CD4-positive, alpha-beta memory T cell (primary cell): ENCODE data around the gene ZDHHC17. TPM values are rescaled to one million over a fixed set of nuclear protein-coding genes. Genes with fewer than 3 reads are reported as not detected.
A peak's percentile ranks its signal among the peaks of the same experiment; 100 is the strongest.

Experiments
- CTCF ChIA-PET: fragments of 350-600 bp; sonication (Branson Sonifier 250); formaldehyde crosslinking; loops from one replicate; lab custom pipeline; 2021; ENCODE audit warnings: inconsistent platforms; ENCODE audit not compliant: partially characterized antibody; lab: Charles Lee
- POLR2A ChIA-PET: fragments of 350-600 bp; sonication (Branson Sonifier 250); formaldehyde crosslinking; loops from one replicate; lab custom pipeline; 2021; ENCODE audit not compliant: partially characterized antibody; lab: Charles Lee
- DNase-seq, 5 donors: peaks; one replicate each; pipeline versions ENCODE4 v3.0.0 to v3.0.0-alpha.2; 2020 to 2022; ENCODE audit warnings: mixed read lengths in 1 of 5
- H3K27ac ChIP-seq: one replicate; pipeline ENCODE4 v1.7.0; 2013; ENCODE audit warnings: low read depth, low read length
- H3K27me3 ChIP-seq: 2 replicates; pipeline ENCODE4 v1.7.0; 2013; ENCODE audit warnings: mild to moderate bottlenecking, low read length, moderate library complexity; ENCODE audit not compliant: insufficient read depth
- H3K36me3 ChIP-seq: 2 replicates; pipeline ENCODE4 v1.7.0; 2013; ENCODE audit warnings: mild to moderate bottlenecking, low read length, moderate library complexity; ENCODE audit not compliant: insufficient read depth
- H3K4me1 ChIP-seq: 2 replicates; pipeline ENCODE4 v1.7.0; 2013; ENCODE audit warnings: mild to moderate bottlenecking, low read length, moderate library complexity; ENCODE audit not compliant: insufficient read depth
- H3K4me3 ChIP-seq, 2 donors: one replicate each; pipeline ENCODE4 v1.7.0; 2013; ENCODE audit warnings: low read length in 2 of 2, mild to moderate bottlenecking in 1 of 2
- H3K9me3 ChIP-seq, 2 donors: one replicate each; pipeline ENCODE4 v1.7.0; 2013; ENCODE audit warnings: low read length in 2 of 2, control low read depth in 1 of 2; ENCODE audit not compliant: control insufficient read depth in 1 of 2
- H3K27ac Mint-ChIP-seq, 7 donors: one replicate each; pipeline ENCODE4 v1.8.0; 2020 to 2021; ENCODE audit warnings: mixed read lengths in 7 of 7, mild to moderate bottlenecking in 6 of 7, inconsistent platforms in 3 of 7, moderate library complexity in 3 of 7
- H3K27me3 Mint-ChIP-seq, 2 donors: one replicate each; pipeline ENCODE4 v1.8.0; 2020 to 2021; ENCODE audit warnings: mixed read lengths in 2 of 2
- H3K36me3 Mint-ChIP-seq, 2 donors: one replicate each; pipeline ENCODE4 v1.8.0; 2020 to 2021; ENCODE audit warnings: mixed read lengths in 2 of 2, inconsistent platforms in 1 of 2, mild to moderate bottlenecking in 1 of 2
- H3K4me1 Mint-ChIP-seq, 4 donors: one replicate each; pipeline ENCODE4 v1.8.0; 2020 to 2021; ENCODE audit warnings: mixed read lengths in 4 of 4, mild to moderate bottlenecking in 1 of 4
- H3K4me3 Mint-ChIP-seq, 8 donors: one replicate each; pipeline ENCODE4 v1.8.0; 2020 to 2021; ENCODE audit warnings: mixed read lengths in 8 of 8, mild to moderate bottlenecking in 7 of 8, moderate library complexity in 6 of 8, inconsistent platforms in 3 of 8
- H3K9me3 Mint-ChIP-seq, 8 donors: one replicate each; pipeline ENCODE4 v1.8.0; 2020 to 2021; ENCODE audit warnings: mixed read lengths in 8 of 8, mild to moderate bottlenecking in 5 of 8, inconsistent platforms in 3 of 8, moderate library complexity in 1 of 8
- intact Hi-C: fragments of 100-400 bp; cut with micrococcal nuclease; formaldehyde crosslinking; loops from one replicate; pipeline ENCODE4 v1.15.1; 2023
- polyA plus RNA-seq, 2 donors: library from polyadenylated mRNA; unstranded; fragments of 300-500 nt; fragmentation: Illumina TruSeq; gene quantifications; one replicate each; pipeline ENCODE4 v1.2.3, GENCODE V29; 2021
- total RNA-seq, 2 experiments: library from RNA; stranded (reverse); gene quantifications; one replicate each; pipeline ENCODE4 v1.2.3, GENCODE V29; 2021

ZDHHC17 gene
- total and polyA plus RNA-seq, 4 experiments from 2014 or later: 9.4 to 52.9 (median 32.6) TPM

DNA sequence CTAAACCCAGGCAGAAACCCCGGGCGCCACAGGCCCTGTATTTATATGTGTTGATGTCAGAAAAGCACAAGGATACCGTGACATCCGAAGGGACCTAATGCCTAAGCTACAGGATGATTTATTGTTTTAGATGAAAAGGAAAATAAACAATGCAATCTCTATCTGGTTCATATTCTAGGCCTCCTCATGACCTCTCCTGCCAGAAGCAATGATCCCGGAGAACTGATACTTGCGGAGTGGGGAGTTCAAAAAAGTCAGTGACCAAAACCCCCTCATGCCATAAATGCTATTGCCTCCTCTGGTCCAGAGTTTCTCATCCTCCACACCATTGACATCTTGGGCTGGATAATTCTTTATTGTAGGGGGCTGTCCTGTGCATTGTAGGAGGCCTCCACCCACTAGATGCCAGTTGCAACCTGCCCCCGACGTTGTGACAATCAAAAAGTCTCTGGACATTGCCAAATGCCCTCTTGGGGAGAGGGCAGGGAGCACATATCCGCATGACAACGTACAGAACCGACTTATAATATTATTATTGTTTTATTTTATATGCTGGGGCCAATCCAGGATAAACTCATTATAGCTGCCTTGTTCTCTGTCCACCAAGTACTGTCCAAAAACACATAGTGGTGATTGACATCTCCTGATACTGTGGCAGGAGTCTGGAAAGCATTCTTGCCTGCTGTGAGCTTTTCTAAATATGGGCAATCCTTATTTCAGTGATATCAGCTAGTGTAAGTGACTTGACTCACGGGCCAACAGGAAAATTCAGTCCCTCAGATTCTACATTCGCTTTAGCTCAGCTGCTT, 116.0 kb downstream of the ZDHHC17 start:
- Mint-ChIP-seq H3K27me3 (peaks cover 31 to 33% of the 10 kb centered on the region in 2 donors), H3K27ac (peak overlapping the region in 2 of 7 donors; percentile 9 to 65), H3K9me3 (peaks cover 0 to 5% (median 0%) of the 10 kb centered on the region in 8 donors), H3K36me3 (no peaks in the 10 kb centered on the region), H3K4me3 (peak overlapping the region; percentile 61 to 90 (median 83)), H3K4me1 (peaks cover 7 to 25% (median 15%) of the 10 kb centered on the region in 4 donors)
- Histone ChIP-seq H3K27ac (no peak overlapping the region), H3K4me3 (no peak overlapping the region), H3K36me3 (no peaks in the 10 kb centered on the region), H3K27me3 (peaks cover 28% of the 10 kb centered on the region), H3K4me1 (peaks cover 8% of the 10 kb centered on the region), H3K9me3 (no peaks in the 10 kb centered on the region)
- ChIA-PET CTCF (no interaction called here), POLR2A (no interaction called here)
- intact Hi-C loops: no loop called here
- no peak for DNase-seq

GRCh38 chr12:76880519-76881023, 116.7 kb downstream of the ZDHHC17 start:
- Histone ChIP-seq H3K4me3 (no peak overlapping the region), H3K36me3 (no peaks in the 10 kb centered on the region), H3K4me1 (peaks cover 8% of the 10 kb centered on the region), H3K27ac (no peak overlapping the region), H3K27me3 (peaks cover 26% of the 10 kb centered on the region), H3K9me3 (no peaks in the 10 kb centered on the region)
- Mint-ChIP-seq H3K36me3 (no peaks in the 10 kb centered on the region), H3K9me3 (peaks cover 0 to 5% (median 0%) of the 10 kb centered on the region in 8 donors), H3K27ac (peak overlapping the region in 2 of 7 donors; percentile 9 to 63), H3K27me3 (peaks cover 27 to 31% of the 10 kb centered on the region in 2 donors), H3K4me3 (peak overlapping the region in 3 of 8 donors; percentile 28 to 58 (median 43)), H3K4me1 (peaks cover 7 to 25% (median 15%) of the 10 kb centered on the region in 4 donors)
- intact Hi-C loops: no loop called here
- DNase-seq: no peak
- POLR2A ChIA-PET: no interaction called here
- CTCF ChIA-PET: no interaction called here

- peaks cover 7 to 25% (median 15%) of the 10 kb centered on the region in 4 donors for H3K4me1 Mint-ChIP-seq
- no peak for DNase-seq
- H3K27ac ChIP-seq: no peak overlapping the region
- no peak overlapping the region for H3K4me3 ChIP-seq
- no peaks in the 10 kb centered on the region for H3K9me3 ChIP-seq
- no peak overlapping the region for H3K4me3 Mint-ChIP-seq
- intact Hi-C loops: no loop called here
- no peaks in the 10 kb centered on the region for H3K36me3 ChIP-seq
- peaks cover 26% of the 10 kb centered on the region for H3K27me3 ChIP-seq
- CTCF ChIA-PET: no interaction called here
- POLR2A ChIA-PET: no interaction called here
- peaks cover 27 to 31% of the 10 kb centered on the region in 2 donors for H3K27me3 Mint-ChIP-seq
- no peak overlapping the region for H3K27ac Mint-ChIP-seq
- peaks cover 8% of the 10 kb centered on the region for H3K4me1 ChIP-seq
- no peaks in the 10 kb centered on the region for H3K36me3 Mint-ChIP-seq
- peaks cover 0 to 5% (median 0%) of the 10 kb centered on the region in 8 donors for H3K9me3 Mint-ChIP-seq
Observed at GRCh38 chr12:76881142-76881541, 117.2 kb downstream of the ZDHHC17 start.

- Histone ChIP-seq H3K36me3 (no peaks in the 10 kb centered on the region), H3K9me3 (no peaks in the 10 kb centered on the region), H3K27ac (no peak overlapping the region), H3K4me3 (no peak overlapping the region), H3K4me1 (peaks cover 8% of the 10 kb centered on the region), H3K27me3 (peaks cover 14% of the 10 kb centered on the region)
- peaks cover 7 to 20% (median 14%) of the 10 kb centered on the region in 4 donors for H3K4me1 Mint-ChIP-seq
- H3K4me3 Mint-ChIP-seq: no peak overlapping the region
- intact Hi-C loops: no loop called here
- no peak for DNase-seq
- H3K27me3 Mint-ChIP-seq: peaks cover 26 to 28% of the 10 kb centered on the region in 2 donors
- H3K27ac Mint-ChIP-seq: peak overlapping the region in 1 of 7 donors; percentile 0
- POLR2A ChIA-PET: no interaction called here
- H3K9me3 Mint-ChIP-seq: peaks cover 0 to 5% (median 0%) of the 10 kb centered on the region in 8 donors
- CTCF ChIA-PET: no interaction called here
- no peaks in the 10 kb centered on the region for H3K36me3 Mint-ChIP-seq
Observed at GRCh38 chr12:76882367-76882766, 118.5 kb downstream of the ZDHHC17 start.

- no peak overlapping the region for H3K27ac ChIP-seq
- no peak for DNase-seq
- Mint-ChIP-seq H3K9me3 (peaks cover 0 to 5% (median 0%) of the 10 kb centered on the region in 8 donors), H3K36me3 (no peaks in the 10 kb centered on the region), H3K4me3 (no peak overlapping the region), H3K27ac (no peak overlapping the region), H3K4me1 (peaks cover 5 to 12% (median 9%) of the 10 kb centered on the region in 4 donors), H3K27me3 (peaks cover 25% of the 10 kb centered on the region in 2 donors)
- ChIA-PET CTCF (no interaction called here), POLR2A (no interaction called here)
- intact Hi-C loops: no loop called here
- no peaks in the 10 kb centered on the region for H3K36me3 ChIP-seq
- H3K4me1 ChIP-seq: peaks cover 5% of the 10 kb centered on the region
- H3K9me3 ChIP-seq: no peaks in the 10 kb centered on the region
- no peak overlapping the region for H3K4me3 ChIP-seq
- peaks cover 12% of the 10 kb centered on the region for H3K27me3 ChIP-seq
Observed at GRCh38 chr12:76883151-76883550, 119.2 kb downstream of the ZDHHC17 start.

DNA sequence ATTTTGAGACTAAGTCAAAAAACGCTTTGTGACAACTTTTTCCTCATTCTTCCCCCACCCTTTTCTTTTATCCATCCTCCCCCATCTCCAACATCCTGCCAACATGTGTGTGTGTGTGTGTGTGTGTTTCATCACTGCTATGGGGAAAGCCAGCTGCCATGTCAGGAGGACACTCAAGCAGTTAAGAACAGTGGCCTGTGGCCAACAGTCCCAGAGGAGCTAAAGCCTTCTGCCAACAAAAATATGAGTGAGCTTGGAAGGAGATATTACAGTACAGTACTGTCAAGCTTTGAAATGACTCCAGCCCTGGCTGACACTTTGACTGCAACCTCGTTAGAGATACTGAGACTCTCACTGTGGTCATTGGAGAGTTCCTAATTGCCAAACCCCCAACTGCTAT, 119.9 kb downstream of the ZDHHC17 start:
- intact Hi-C loops: no loop called here
- Mint-ChIP-seq H3K4me1 (peaks cover 3 to 7% (median 5%) of the 10 kb centered on the region in 4 donors), H3K27me3 (peaks cover 26% of the 10 kb centered on the region in 2 donors), H3K9me3 (peaks cover 0 to 5% (median 0%) of the 10 kb centered on the region in 8 donors), H3K36me3 (no peaks in the 10 kb centered on the region), H3K4me3 (no peak overlapping the region), H3K27ac (no peak overlapping the region)
- CTCF ChIA-PET: no interaction called here
- Histone ChIP-seq H3K9me3 (no peaks in the 10 kb centered on the region), H3K27ac (no peak overlapping the region), H3K36me3 (no peaks in the 10 kb centered on the region), H3K4me3 (no peak overlapping the region), H3K27me3 (peaks cover 13% of the 10 kb centered on the region), H3K4me1 (no peaks in the 10 kb centered on the region)
- no peak for DNase-seq
- POLR2A ChIA-PET: no interaction called here

DNA sequence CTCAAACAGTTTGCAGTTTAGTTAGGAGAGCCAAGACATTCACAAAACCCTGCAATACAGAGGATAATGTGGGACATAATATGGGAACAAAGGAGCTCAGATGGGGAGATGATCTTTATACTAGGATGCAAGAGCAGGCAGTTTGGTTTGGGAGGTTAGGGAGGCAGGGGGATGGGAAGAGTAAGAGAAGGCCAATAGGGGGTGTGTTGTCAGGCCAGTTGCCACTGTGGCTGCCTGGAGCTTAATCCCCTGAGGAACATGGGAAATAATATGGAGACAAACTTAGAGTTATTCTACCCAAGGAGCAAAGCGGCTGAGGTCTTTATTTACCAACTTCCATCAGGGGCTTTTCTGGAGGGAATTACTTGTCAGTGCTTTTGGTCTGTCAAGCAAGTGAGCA, 124.9 kb downstream of the ZDHHC17 start:
- H3K27ac ChIP-seq: no peak overlapping the region

More for the DNA sequence above, 124.9 kb downstream of the ZDHHC17 start:
- no peaks in the 10 kb centered on the region for H3K36me3 ChIP-seq
- Mint-ChIP-seq H3K27ac (no peak overlapping the region), H3K4me1 (no peaks in the 10 kb centered on the region), H3K4me3 (no peak overlapping the region), H3K27me3 (peaks cover 17 to 19% of the 10 kb centered on the region in 2 donors), H3K9me3 (peaks cover 0 to 4% (median 0%) of the 10 kb centered on the region in 8 donors), H3K36me3 (no peaks in the 10 kb centered on the region)
- H3K4me3 ChIP-seq: no peak overlapping the region
- CTCF ChIA-PET: no interaction called here
- H3K9me3 ChIP-seq: no peaks in the 10 kb centered on the region
- H3K27me3 ChIP-seq: peaks cover 8% of the 10 kb centered on the region
- H3K4me1 ChIP-seq: no peaks in the 10 kb centered on the region
- POLR2A ChIA-PET: no interaction called here
- intact Hi-C loops: no loop called here
- DNase-seq: no peak
